CD4-positive, CD25-positive, alpha-beta regulatory T cell (primary cell): ENCODE measurements around the gene GCH1. TPM values are rescaled to one million over a fixed set of nuclear protein-coding genes. Genes with fewer than 3 reads are reported as not detected.

Experiments
- ATAC-seq, 2 donors: fragments of 150-1000 bp; cut with Tn5 transposase; one replicate each; pipeline ENCODE4 v1.10.0; 2021; ENCODE audit warnings: low read depth in 2 of 2, moderate number of reproducible peaks in 2 of 2, moderate library complexity in 1 of 2
- DNase-seq, 3 donors: peaks; one replicate each; pipeline versions ENCODE4 v3.0.0 to v3.0.0-alpha.2; 2012 to 2022; ENCODE audit warnings: mixed read lengths in 1 of 3
- H3K27ac ChIP-seq: one replicate; pipeline ENCODE4 v1.7.0; 2013; ENCODE audit warnings: mild to moderate bottlenecking, low read length; ENCODE audit not compliant: insufficient read depth, poor library complexity, severe bottlenecking
- H3K27me3 ChIP-seq: one replicate; pipeline ENCODE4 v1.7.0; 2013; ENCODE audit warnings: low read length; ENCODE audit not compliant: control insufficient read depth, insufficient read depth
- H3K36me3 ChIP-seq: one replicate; pipeline ENCODE4 v1.7.0; 2013; ENCODE audit warnings: mild to moderate bottlenecking, low read length, moderate library complexity; ENCODE audit not compliant: control insufficient read depth, insufficient read depth
- H3K4me1 ChIP-seq: 2 replicates; pipeline ENCODE4 v1.7.0; 2013; ENCODE audit warnings: mild to moderate bottlenecking, low read length; ENCODE audit not compliant: insufficient read depth, control insufficient read depth, poor library complexity, severe bottlenecking
- H3K4me3 ChIP-seq: one replicate; pipeline ENCODE4 v1.7.0; 2013; ENCODE audit warnings: low read depth, mild to moderate bottlenecking, low read length, moderate library complexity
- H3K9me3 ChIP-seq, 2 experiments: 1 replicate in 1 of 2; 2 replicates in 1 of 2; pipeline ENCODE4 v1.7.0; 2013; ENCODE audit warnings: low read length in 2 of 2, mild to moderate bottlenecking in 1 of 2, moderate library complexity in 1 of 2; ENCODE audit not compliant: control insufficient read depth in 2 of 2
- H3K27ac Mint-ChIP-seq, 3 donors: one replicate each; pipeline ENCODE4 v1.8.0; 2020 to 2022; ENCODE audit warnings: mild to moderate bottlenecking in 3 of 3, mixed read lengths in 3 of 3, moderate library complexity in 2 of 3
- H3K27me3 Mint-ChIP-seq: one replicate; pipeline ENCODE4 v1.8.0; 2022; ENCODE audit warnings: mild to moderate bottlenecking, mixed read lengths
- H3K36me3 Mint-ChIP-seq: one replicate; pipeline ENCODE4 v1.8.0; 2020; ENCODE audit warnings: mixed read lengths
- H3K4me1 Mint-ChIP-seq, 4 donors: one replicate each; pipeline ENCODE4 v1.8.0; 2020 to 2022; ENCODE audit warnings: mixed read lengths in 4 of 4, mild to moderate bottlenecking in 1 of 4
- H3K4me3 Mint-ChIP-seq, 4 donors: one replicate each; pipeline ENCODE4 v1.8.0; 2020 to 2022; ENCODE audit warnings: mild to moderate bottlenecking in 4 of 4, mixed read lengths in 4 of 4, moderate library complexity in 3 of 4
- H3K9me3 Mint-ChIP-seq, 7 donors: one replicate each; pipeline ENCODE4 v1.8.0; 2020 to 2022; ENCODE audit warnings: mixed read lengths in 7 of 7, mild to moderate bottlenecking in 3 of 7, moderate library complexity in 2 of 7
- polyA plus RNA-seq, 4 donors: library from polyadenylated mRNA; unstranded; fragments of 300-500 nt; fragmentation: Illumina TruSeq; gene quantifications; one replicate each; pipeline ENCODE4 v1.2.3, GENCODE V29; 2021
- total RNA-seq: library from RNA; stranded (reverse); gene quantifications from one replicate; pipeline ENCODE4 v1.2.3, GENCODE V29; 2022

The GCH1 gene
- total and polyA plus RNA-seq, 5 donors from 2014 or later: 41.8 to 63.0 (median 49.5) TPM

GRCh38 chr14:54830650-54831049 lies 72.0 kb downstream of the GCH1 start:
- DNase-seq: no peak
- no peak overlapping the region for H3K4me3 Mint-ChIP-seq
- H3K4me1 ChIP-seq: no peaks in the 10 kb centered on the region
- H3K36me3 Mint-ChIP-seq: peaks cover 5% of the 10 kb centered on the region
- no peak for ATAC-seq
- H3K27me3 Mint-ChIP-seq: peaks cover 8% of the 10 kb centered on the region
- peaks cover 0 to 18% (median 10%) of the 10 kb centered on the region in 7 donors for H3K9me3 Mint-ChIP-seq
- H3K4me1 Mint-ChIP-seq: peaks cover 0 to 2% (median 0%) of the 10 kb centered on the region in 4 donors
- no peak overlapping the region for H3K4me3 ChIP-seq
- H3K36me3 ChIP-seq: no peaks in the 10 kb centered on the region
- no peak overlapping the region for H3K27ac ChIP-seq
- H3K27me3 ChIP-seq: no peaks in the 10 kb centered on the region
- H3K9me3 ChIP-seq: no peaks in the 10 kb centered on the region
- H3K27ac Mint-ChIP-seq: no peak overlapping the region

GRCh38 chr14:54829486-54830224 lies 73.0 kb downstream of the GCH1 start:
- Histone ChIP-seq H3K27me3 (no peaks in the 10 kb centered on the region), H3K9me3 (peaks cover 3 to 5% of the 10 kb centered on the region in 2 experiments), H3K4me3 (no peak overlapping the region), H3K27ac (no peak overlapping the region), H3K36me3 (no peaks in the 10 kb centered on the region), H3K4me1 (no peaks in the 10 kb centered on the region)
- Mint-ChIP-seq H3K36me3 (peaks cover 5% of the 10 kb centered on the region), H3K4me1 (peaks cover 0 to 2% (median 0%) of the 10 kb centered on the region in 4 donors), H3K9me3 (peaks cover 0 to 25% (median 10%) of the 10 kb centered on the region in 7 donors), H3K27me3 (peaks cover 8% of the 10 kb centered on the region), H3K27ac (no peak overlapping the region), H3K4me3 (no peak overlapping the region)
- DNase-seq (no peak), ATAC-seq (no peak)

GRCh38 chr14:54828037-54828436 lies 74.6 kb downstream of the GCH1 start:
- H3K9me3 ChIP-seq: peaks cover 12 to 18% of the 10 kb centered on the region in 2 experiments
- H3K27me3 Mint-ChIP-seq: peaks cover 8% of the 10 kb centered on the region
- H3K36me3 ChIP-seq: no peaks in the 10 kb centered on the region
- H3K4me1 Mint-ChIP-seq: peaks cover 0 to 2% (median 0%) of the 10 kb centered on the region in 4 donors
- peaks cover 5% of the 10 kb centered on the region for H3K36me3 Mint-ChIP-seq
- H3K27me3 ChIP-seq: no peaks in the 10 kb centered on the region
- H3K27ac ChIP-seq: no peak overlapping the region
- H3K4me1 ChIP-seq: no peaks in the 10 kb centered on the region
- no peak overlapping the region for H3K4me3 Mint-ChIP-seq
- no peak overlapping the region for H3K27ac Mint-ChIP-seq
- no peak overlapping the region for H3K4me3 ChIP-seq
- ATAC-seq (no peak), DNase-seq (no peak)
- H3K9me3 Mint-ChIP-seq: peaks cover 0 to 34% (median 14%) of the 10 kb centered on the region in 7 donors

- DNase-seq: no peak
- Mint-ChIP-seq H3K4me3 (no peak overlapping the region), H3K27me3 (peaks cover 12% of the 10 kb centered on the region), H3K9me3 (peaks cover 0 to 35% (median 14%) of the 10 kb centered on the region in 7 donors), H3K4me1 (peaks cover 0 to 2% (median 0%) of the 10 kb centered on the region in 4 donors), H3K36me3 (no peaks in the 10 kb centered on the region), H3K27ac (no peak overlapping the region)
- ATAC-seq: no peak
- Histone ChIP-seq H3K27me3 (peaks cover 2% of the 10 kb centered on the region), H3K4me3 (no peak overlapping the region), H3K27ac (no peak overlapping the region), H3K4me1 (no peaks in the 10 kb centered on the region), H3K9me3 (peaks cover 12 to 21% of the 10 kb centered on the region in 2 experiments), H3K36me3 (no peaks in the 10 kb centered on the region)
Observed at GRCh38 chr14:54823757-54824549, 78.7 kb downstream of the GCH1 start.

GRCh38 chr14:54822685-54823084 lies 79.9 kb downstream of the GCH1 start:
- H3K4me3 ChIP-seq: no peak overlapping the region
- no peak overlapping the region for H3K27ac ChIP-seq
- Mint-ChIP-seq H3K27ac (no peak overlapping the region), H3K9me3 (peaks cover 0 to 35% (median 14%) of the 10 kb centered on the region in 7 donors), H3K4me3 (no peak overlapping the region), H3K4me1 (peaks cover 0 to 2% (median 0%) of the 10 kb centered on the region in 4 donors), H3K36me3 (no peaks in the 10 kb centered on the region), H3K27me3 (peaks cover 12% of the 10 kb centered on the region)
- H3K36me3 ChIP-seq: no peaks in the 10 kb centered on the region
- H3K9me3 ChIP-seq: peaks cover 12 to 21% of the 10 kb centered on the region in 2 experiments
- no peak for ATAC-seq
- no peaks in the 10 kb centered on the region for H3K4me1 ChIP-seq
- DNase-seq: no peak
- peaks cover 2% of the 10 kb centered on the region for H3K27me3 ChIP-seq

- no peak overlapping the region for H3K4me3 ChIP-seq
- H3K36me3 ChIP-seq: no peaks in the 10 kb centered on the region
- H3K9me3 ChIP-seq: peaks cover 2 to 7% of the 10 kb centered on the region in 2 experiments
- peaks cover 2% of the 10 kb centered on the region for H3K27me3 ChIP-seq
- no peaks in the 10 kb centered on the region for H3K4me1 ChIP-seq
- H3K27me3 Mint-ChIP-seq: peaks cover 14% of the 10 kb centered on the region
- no peaks in the 10 kb centered on the region for H3K36me3 Mint-ChIP-seq
- no peak overlapping the region for H3K27ac ChIP-seq
- peaks cover 0 to 7% (median 0%) of the 10 kb centered on the region in 7 donors for H3K9me3 Mint-ChIP-seq
- H3K4me1 Mint-ChIP-seq: no peaks in the 10 kb centered on the region
- H3K27ac Mint-ChIP-seq: no peak overlapping the region
- ATAC-seq (no peak), DNase-seq (no peak)
- no peak overlapping the region for H3K4me3 Mint-ChIP-seq
Observed at GRCh38 chr14:54818201-54819133, 84.2 kb downstream of the GCH1 start.

- Histone ChIP-seq H3K9me3 (no peaks in the 10 kb centered on the region), H3K27ac (no peak overlapping the region), H3K4me3 (no peak overlapping the region), H3K4me1 (no peaks in the 10 kb centered on the region), H3K27me3 (peaks cover 2% of the 10 kb centered on the region), H3K36me3 (no peaks in the 10 kb centered on the region)
- Mint-ChIP-seq H3K27ac (no peak overlapping the region), H3K27me3 (peaks cover 16% of the 10 kb centered on the region), H3K4me3 (no peak overlapping the region), H3K36me3 (no peaks in the 10 kb centered on the region), H3K9me3 (peaks cover 0 to 5% (median 0%) of the 10 kb centered on the region in 7 donors), H3K4me1 (no peaks in the 10 kb centered on the region)
- DNase-seq: no peak
- no peak for ATAC-seq
Observed at GRCh38 chr14:54817506-54817905, 85.1 kb downstream of the GCH1 start.
